ENCODE measurements around the gene NRGN.

Gene NRGN

DNA sequence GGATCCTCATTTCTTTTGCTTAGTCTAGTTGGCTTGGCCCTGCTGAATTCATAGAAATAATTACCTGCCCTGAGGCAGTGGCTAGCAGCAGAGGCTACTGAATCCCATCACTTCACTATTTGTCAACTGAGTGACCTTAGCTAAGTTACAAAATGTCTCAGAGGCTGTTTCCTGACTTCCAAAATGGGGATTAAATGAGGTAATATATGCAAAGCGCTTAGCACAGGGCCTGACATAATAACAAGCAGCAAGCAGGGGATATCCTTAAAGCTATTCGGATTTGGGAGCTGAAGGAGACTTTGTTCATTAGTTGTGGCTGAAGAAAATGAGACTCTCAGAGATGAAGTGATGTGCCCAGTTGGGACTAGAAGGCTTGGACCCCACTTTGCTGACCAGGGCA is 2.8 kb downstream of the NRGN start:
- DNase-seq = no peak

DNA sequence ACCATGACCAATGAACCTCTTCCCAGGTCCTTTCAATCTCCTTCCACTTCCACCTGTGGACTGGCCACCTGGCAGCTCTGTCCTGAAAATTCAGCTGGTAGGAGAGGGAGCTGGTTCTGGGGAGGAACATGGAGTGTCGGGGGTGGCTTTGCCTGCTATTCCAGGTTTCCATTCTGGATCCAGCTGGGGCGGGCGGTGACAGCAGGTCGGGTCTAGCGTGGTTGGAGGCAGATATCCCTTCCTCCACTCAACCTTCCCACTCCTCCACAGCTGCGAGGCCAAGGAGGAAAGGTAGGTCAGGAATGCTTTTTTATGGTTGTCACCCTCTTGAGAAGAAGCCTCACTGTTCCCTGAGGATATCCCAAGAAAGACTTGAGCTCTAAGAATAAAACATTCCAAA is 3.3 kb downstream of the NRGN start:
- DNase-seq = no peak

DNA sequence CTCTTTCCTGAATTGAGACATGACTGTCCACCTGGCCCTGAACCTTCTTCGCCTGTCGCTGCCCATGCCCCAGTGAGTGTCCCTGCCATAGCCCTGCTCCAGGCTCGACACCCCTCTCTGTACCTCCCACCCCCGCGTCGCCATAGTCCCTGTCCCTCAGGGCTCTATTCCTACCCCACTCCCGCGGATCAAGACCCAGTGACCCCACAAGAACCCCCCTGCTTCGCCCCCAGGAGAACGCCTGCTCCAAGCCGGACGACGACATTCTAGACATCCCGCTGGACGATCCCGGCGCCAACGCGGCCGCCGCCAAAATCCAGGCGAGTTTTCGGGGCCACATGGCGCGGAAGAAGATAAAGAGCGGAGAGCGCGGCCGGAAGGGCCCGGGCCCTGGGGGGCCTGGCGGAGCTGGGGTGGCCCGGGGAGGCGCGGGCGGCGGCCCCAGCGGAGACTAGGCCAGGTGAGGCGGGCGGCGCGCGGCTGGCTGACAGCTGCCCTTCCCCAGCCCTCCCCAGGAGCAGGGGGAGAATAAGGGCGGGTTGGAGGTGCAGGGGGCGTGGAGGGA is 5.6 kb downstream of the NRGN start:
- DNase-seq = no peak

DNA sequence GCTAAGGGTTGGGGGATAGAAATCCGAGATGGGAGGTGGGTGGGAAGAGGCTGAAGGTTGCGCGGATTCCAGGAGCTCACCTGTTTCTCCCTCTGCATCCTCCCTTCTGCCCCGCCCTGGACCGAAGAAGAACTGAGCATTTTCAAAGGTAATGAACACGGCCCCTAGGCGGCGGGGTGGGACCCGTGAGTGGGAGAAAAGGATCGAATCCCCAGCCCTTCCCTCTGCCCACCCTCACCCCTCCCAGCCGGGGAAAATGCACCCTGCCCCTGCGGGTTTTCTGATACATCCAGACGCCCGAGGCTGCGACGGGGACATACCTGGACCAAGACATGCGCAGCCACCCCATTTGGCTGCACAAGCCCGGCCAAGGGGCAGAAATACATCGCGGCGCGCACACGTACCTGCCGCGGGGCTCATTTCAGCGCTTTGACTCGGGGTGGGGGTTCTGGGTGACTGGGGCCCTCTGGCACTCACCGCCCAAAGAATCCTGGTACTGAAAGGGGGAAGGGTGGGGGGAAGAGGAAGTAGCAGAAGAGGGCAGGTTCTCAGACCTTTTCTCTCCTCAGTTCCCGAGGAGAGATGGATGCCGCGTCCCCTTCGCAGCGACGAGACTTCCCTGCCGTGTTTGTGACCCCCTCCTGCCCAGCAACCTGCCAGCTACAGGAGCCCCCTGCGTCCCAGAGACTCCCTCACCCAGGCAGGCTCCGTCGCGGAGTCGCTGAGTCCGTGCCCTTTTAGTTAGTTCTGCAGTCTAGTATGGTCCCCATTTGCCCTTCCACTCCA is 6.3 kb downstream of the NRGN start:
- no peak for DNase-seq

DNA sequence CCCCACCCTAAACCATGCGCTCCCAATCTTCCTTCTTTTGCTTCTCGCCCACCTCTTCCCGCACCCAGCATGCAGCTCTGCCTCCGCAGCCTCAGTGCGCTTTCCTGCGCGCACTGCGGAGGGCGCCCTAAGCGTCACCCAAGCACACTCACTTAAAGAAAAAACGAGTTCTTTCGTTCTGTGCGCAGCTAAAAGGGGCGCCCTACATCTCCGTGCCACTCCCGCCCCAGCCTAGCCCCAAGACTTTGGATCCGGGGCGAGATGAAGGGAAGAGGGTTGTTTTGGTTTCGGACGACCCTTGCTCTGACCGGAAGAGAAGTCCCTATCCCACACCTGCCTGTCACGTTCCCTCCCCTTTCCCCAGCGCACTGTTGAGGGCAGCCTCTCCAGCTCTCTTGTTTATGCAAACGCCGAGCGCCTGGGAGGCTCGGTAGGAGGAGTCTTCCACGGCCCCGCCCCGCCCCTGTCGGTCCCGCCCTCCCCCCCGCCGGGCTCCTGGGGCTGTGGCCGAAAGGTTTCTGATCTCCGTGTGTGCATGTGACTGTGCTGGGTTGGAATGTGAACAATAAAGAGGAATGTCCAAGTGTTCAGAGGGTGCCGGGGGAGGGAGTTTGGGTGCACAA is 7.0 kb downstream of the NRGN start:
- peak; percentile 5 for DNase-seq

DNA sequence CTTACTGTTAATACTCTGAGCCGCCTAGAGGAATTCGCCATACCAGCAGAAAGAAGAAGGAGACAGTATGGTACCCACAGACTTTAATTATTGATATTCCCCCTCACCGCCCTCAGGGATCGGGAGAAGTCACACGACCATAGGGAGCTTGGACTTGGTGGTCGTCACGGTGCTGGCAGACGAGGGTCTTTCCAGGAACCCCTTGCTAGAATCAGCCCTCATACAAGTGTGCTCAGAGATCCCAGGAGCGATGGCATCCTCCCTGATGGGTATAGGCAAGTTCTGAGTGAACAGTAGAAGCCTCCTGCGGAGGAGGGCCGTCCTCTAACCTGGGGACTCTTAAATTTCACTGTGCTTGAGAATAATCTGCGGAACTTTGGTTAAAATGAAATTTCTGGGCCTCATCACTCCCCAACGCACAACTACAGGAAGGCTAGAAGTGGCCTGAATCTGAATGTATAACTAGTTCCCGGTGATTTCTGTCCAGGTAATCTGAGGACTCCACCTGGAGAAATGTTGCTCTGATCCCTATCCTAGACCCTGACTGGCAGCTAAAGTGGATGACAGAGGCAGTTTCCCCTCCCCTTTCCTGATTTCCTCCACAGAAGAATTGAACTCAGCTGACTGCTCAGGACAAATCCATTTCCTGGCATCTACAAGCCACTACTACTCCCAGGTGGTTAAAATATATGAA is 7.8 kb downstream of the NRGN start:
- no peak for DNase-seq

DNA sequence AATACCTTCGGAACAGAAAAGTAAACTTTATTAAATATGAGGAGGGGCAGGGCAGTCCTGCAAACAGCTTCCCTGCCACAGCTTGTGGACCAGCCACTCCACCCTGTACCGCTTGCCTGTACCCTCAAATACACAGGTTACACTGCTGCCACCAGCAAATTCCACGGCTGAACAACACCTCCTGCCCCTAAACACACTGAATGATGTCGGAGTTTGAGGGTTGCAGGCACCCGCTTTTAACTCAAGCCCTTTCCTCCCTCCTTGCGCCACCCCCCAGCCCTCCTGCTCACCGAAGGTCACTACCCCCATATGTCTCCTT is 8.3 kb downstream of the NRGN start:
- no peak for DNase-seq

DNA sequence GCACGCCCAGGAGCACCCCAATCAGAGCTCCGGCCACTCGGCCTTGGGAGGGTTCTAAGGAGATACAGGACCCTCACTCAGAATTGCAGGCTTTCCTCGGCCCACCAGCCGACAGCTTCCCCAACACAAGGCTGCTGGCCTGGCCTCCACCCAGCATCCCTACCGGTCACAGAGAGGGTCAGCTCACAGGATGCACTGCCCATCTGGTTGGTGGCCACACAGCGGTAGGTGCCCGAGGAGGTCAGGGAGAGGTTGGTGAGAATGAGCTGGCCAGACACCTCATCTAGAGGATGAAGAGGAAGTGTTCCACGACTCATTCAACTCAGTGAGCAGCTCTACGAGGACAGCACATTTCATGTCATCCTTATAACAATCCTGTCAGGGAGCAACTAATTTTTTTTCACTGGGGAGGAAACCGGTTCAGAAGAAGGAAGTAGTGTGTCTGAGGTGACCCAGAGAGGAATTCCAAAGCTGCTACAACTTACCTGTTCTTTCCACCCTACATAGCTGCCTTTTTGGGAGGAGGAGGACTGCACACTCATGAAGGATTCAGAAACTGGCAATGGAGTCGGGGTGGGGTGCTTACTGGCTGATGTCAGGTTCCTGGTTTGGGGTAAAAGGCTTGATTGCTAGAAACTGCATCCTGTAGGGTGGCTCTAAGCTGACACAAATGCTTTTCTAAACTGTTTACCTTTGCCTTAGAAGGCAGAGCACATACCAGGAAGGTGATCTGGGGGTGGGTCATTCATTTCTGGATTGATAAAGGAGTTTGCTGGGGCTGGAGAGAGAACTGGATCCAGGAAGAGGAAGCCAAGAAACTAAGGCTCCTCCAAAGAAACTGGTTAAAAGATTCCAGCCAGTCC is 9.0 kb downstream of the NRGN start:
- DNase-seq = peak; percentile 52

DNA sequence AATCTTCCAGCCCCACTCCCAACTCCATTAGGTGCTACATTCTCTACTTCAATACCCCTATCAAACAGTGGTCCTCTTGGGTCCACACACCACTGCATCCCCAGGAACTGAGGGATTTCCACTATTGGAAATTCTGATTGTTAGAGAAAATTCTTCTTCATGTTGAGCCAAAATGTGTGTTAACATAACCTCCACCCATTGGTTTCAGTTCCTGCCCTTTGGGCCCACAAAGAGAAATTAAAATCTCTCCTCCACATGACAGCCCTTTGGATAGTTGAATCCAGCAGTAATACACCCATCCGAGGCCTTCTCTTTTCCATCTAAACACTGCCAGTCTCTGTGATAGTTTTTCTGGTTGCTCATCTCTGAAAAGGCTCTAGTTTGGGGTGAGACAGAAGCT is 10.2 kb downstream of the NRGN start:
- peak; percentile 54 for DNase-seq

DNA sequence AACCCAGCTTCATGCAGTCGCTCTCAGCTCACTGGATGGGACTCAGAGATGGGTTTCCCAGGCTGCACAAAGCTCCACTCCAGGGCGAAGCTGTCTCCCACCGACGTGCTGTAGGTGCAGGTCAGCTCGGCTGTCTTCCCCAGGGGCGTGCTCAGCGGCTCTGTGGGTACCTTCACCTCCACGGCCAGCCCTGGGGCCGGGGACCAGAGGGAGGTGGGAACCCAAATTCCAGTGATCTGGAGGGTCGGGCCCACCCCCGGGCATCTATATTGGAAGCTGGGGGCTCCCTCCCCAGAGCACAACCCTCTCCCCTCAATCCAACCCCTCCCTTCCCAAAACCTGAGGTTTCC is 11.6 kb downstream of the NRGN start:
- no peak for DNase-seq

DNA sequence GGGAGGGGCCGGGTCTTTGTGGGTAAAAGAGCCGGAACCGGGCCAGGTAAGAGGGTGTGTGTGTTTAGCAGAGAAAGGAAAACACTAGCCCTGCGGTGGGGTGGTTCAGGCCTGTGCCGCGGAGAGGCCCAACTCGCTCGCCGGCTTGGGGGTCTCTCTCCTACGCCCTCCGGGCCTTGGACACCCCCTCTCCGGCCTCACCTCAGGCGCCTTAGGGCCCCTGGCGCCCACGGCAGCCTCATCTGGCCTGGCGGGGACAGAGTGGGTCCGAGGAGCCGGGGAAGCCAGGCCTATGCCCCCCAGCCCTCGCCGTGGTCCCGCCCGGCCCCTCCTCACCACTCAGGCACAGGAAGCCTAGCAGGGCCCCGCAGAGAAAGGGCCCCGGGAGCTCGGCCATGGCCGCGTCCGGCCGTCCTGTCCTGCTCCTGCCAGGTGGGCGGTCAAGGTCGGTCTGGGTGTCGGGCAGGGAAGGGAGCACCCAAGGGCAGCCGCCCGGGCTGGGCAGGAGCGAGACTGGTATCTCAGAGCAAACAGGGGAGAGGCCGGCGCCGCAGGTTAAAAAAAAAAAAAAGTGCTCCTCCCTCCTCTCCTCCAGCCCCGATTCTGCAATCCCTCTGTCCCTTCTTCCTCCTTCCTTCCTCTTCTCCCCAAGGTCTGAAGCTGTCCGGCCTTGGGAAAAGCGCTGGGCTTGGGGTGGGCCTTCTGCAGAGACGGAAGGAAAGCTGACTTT is 12.2 kb downstream of the NRGN start, which contains the start of gene VSIG2:
VSIG2 (minus strand) TSS at position 515 of the 730 bp plus-strand sequence; CDS start at position 397, 118 bp downstream.
- DNase-seq = no peak

DNA sequence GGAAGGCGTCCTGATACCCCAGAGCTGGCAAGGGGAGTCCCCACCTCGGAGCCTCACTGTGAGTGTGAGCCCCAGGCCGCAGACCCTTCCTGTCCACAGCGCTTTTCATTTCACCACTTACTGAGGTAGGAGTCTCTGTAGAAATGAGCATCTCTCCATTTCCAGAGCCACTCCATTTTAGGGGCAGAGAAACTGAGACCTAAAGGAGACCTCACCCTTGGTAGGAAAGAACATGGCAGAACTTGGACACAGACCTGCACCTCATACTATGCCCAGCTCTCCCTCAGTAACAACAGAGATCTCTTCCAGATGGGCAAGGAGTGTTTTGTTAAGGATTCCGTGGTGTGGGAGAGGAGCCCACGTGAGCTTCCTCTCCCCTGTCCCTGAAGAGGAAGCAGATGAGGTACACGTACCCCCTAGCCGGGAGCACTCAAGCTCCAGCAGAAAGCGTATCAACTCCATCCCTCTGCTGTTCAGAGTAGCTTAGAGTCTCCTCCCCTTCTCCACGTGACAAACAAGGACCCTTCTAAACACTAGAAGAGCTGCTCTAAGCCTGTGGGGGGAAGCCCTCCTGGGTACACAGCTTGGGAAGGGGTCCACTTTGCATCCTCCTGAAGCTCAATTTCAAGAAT is 12.8 kb downstream of the NRGN start:
- peak; percentile 7 for DNase-seq

DNA sequence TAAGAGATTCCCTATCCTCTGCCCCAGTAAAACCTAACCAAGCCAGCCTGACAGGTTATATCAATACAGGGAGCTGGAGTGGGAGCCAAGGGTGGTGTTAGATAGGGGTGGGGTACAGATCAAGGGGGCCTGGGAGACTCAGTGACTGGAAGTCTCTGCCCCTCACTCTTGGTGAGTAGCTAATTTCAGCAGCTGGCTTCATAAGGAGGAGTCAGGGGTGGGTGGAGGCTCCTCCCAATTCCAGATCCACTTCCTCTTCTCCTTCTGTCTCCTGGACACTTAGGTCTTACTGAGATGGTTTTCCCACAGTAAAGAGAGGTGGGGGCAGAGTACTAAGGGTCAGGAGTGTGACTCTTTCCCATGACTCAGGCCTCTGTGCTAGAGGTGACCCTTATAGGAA is 13.5 kb downstream of the NRGN start:
- DNase-seq = peak; percentile 51

DNA sequence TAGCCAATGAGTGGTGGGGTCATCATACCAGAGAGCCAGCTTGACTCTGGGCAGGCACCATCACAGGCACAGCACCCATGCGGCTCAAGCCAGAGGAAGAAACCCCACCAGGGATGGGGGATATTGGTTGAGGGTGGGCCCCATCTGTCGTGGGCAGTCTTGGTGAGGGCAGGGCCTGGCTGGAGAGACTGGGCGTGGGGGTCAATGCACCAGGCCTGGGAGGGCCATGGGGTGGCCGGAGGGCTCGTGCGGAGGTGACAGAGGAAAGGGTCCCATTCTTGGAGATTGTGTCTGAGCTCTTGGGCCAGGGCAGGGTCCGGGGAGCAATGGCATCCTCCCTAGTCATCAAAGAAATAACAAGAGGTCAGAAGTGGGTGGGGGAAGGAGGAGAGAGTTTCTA is 13.9 kb downstream of the NRGN start:
- no peak for DNase-seq

DNA sequence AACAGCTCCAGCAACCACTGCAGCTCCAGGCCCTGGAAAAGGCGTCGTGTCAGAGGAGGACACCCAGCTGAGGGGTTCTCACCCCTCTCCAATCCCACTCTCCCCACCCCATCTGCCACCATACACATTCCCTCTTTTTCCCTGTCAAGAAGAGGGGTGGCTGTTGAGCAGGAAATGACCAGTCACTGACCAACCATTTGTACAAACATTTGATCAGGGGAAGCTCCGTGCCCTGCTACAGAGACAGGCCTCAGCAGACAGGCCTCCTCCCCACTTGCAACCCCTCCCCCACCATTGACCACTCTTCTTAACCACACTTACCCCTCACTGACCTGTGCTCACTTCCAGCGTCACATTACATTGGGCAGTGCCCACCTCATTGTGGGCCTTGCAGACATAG is 14.6 kb downstream of the NRGN start:
- no peak for DNase-seq

DNA sequence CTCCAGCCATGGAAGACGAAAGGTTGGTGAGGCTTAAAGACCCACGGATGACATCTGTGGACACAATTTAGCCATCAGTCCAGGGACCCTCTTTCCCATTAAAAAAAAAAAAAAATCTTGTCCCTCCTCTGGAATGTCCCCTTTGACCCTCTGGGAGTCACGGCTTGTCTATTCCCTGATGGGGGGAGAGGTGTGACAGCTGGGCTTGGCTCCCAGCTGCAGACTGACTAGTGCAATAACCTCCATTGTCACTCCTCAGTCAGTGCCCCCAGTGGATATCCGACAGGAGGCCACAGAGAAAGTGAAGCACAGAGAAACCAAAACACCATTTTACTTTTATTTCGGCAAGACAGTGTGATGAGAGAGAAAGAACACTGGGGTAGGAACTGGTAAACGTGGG is 15.0 kb downstream of the NRGN start:
- no peak for DNase-seq

DNA sequence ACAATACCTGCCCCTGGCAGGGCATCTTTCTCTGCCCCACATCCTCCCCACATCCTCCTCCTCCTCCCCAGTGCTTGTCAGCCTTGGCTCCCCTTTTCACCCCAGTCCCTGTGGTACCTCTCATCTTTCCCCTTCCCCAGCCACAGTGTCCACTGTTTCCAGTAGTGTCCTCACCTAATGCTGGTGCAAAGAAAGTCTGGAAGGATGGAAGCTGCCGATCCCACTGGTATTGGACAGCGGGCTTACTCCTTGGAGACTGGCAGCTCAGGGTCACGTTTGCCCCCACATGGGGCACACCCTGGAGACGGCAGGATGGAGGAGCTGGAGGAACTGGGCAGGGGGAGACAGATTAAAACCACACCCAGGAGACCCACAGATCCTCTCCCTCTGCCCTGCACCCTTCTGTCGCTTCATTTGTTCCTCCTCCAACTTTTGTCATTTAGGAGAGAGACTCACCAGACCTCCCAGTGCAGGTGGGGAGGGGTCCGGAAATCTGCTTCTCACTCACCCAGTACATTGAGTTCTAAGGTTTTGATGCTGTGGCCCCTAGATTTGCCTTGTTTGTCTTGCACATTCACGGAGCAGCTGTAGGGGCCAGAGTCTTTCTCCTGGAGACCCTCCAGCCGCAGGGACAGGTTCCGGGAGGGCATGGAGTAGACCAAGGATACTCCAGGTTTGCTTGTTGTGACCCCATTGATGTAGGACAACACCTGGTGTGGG is 16.5 kb downstream of the NRGN start:
- DNase-seq = no peak

DNA sequence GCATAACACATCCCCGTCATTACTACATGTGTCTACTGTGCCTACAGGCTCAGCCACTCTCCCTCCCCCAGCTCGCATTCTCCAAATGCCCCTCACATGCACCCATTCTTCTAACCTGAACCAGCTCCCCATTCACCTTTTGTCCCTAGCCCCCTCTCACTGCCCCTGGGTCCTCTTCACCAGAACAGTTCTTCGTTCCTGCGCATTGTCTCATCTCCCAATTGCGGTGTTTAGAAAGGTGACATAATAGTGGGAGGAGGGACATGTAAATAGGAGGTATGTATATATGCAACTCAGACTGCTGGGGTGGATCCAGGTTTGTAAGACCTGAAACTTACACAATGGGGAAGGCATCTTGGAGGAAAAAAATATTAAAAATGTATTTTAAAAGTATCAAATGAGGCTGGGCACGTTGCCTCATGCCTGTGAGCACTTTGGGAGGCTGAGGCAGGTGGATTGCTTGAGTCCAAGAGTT is 17.0 kb downstream of the NRGN start:
- DNase-seq = no peak

DNA sequence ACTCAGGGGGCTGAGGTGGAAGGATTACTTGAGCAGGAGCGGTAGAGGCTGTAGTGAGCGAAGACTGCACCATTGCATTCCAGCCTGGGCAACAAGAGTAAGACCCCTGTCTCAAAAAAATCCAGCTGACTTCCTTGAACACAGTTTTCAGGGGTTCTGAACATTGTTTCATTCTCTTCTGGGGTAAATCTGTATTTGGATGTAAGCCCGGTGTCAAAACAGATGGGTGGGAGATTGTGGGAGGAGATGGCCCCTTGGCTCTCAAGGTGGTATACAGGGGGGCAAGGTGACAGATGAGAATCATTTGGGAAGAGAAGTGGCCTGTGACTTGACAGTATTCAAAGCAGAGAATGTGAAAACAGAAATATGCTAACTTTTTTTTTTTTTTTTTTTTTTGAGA is 17.6 kb downstream of the NRGN start:
- no peak for DNase-seq

DNA sequence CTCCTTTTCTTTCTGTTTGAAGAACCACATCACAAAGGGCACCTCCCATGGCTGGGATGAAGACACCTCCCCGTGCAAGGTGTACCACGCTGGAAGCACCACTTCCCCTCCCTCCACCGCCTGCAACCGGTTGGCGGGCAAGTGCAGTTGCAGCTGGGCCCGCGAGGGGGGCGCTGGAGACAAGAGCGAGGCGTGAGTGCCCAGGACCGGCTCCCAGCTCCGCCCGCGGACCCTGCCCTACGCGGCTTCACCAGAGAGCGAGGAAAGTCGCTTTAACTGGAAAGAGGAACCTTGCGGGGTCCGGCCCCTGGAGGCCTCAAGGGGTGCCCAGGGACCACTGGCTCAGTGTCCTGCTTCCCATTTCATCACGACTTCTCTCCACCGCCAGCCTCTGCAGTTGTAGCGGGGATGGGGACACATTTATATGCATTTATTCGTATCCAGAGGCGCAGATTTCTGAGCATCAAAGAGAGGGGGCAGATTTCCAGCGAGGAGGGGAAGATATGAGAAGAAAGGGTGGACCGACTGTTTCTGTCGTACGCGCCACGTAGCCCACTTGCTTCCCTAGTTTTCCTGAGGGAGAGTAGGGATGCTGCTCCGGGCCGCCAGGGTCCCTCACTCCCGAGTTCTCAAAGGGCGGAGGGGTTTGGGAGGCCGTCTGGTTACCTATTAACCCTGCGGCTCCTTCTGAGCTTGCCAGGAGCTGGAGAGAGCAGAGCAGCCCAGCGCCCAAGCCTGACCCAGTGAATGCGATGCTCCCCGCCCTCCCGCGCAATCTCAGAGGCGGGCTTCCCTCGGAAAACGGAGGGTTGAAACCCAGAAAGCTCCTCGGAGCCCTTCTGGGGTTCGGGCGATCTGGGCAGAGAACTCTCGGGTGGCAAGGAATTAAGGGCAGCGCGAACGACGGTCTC is 18.9 kb downstream of the NRGN start:
- DNase-seq = peak; percentile 89

Data from MV-4-11 (cell line).